G401 (cell line): ENCODE results near the gene HEPN1. TPM values are rescaled to one million over a fixed set of nuclear protein-coding genes. Genes with fewer than 3 reads are reported as not detected.

ENCODE experiments used
- DNase-seq: peaks from one replicate; pipeline ENCODE4 v3.0.0-alpha.2; 2015; ENCODE audit warnings: low spot score
- in situ Hi-C: cut with HindIII; loops from 2 replicates; pipeline ENCODE4 v1.10.0; 2016; ENCODE audit warnings: low sequenced_read_pairs, mixed read lengths
- total RNA-seq: library from RNA; depleted of rRNA; stranded (reverse); fragments of >200 nt; shearing (Covaris generic); gene quantifications from 2 replicates; pipeline ENCODE4 v1.2.3, GENCODE V29; 2014

HEPN1 gene
- total RNA-seq, 1 experiment from 2014 or later = not detected

DNA sequence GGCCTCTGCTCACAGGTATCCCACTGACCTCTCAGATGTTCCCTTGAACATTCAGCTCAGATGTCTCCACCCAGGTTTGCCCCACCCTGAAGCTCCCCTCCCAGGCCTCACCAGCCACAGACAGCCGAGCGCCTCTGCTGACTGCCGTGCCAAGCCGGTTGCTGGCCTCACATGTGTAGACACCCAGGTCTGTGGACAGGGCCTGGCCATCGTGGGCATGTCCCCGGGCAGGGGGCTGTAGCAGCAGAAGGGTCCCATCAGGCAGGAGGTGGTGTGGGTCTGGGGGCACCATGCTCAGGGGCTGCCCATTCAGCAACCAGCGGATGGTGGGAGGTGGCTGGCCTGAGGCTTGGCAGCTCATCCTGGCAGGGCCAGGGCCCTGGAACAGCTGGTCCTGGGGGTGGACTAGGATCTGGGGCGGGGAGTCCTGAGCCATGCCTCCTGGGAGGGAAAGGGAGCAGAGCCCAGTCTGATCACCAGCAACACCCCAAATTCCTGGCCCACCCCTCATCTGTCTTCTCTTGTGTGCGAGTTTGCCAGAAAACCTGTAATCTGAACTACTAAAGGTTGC is 22.1 kb upstream of the HEPN1 start:
- no peak for DNase-seq
- in situ Hi-C loops = no loop called here

DNA sequence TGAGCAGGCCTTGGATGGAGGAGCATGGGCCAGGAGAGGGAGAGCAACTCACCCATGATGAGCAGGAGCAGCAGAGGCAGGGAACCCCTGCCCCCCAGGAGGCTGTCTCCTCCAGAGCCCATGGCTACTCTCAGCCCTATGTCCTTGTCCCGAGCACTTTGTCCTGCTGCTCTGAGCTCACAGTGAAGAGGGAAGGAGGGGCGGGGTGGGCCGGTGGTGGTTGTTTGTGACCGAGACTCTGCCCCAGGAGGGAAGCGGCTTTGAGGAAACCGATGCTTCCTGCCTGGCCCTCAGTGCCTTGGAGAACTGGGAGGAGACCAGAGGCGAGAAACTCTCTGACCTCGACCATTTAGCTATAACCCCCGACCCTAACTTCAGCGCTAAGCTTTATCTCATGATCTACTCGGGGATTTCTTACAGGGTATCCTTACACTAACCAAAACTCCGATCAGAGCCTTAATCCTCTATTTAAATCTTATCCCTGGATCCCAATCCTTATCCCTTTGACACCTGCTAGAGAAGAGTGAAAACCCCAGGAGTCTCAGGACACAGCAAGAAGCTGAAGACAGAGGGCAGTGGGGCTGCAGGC is 21.3 kb upstream of the HEPN1 start, which contains the start of gene ROBO4:
ROBO4 (minus strand) TSS at position 192 of the 589 bp plus-strand sequence; CDS start at position 122, 70 bp downstream.
- in situ Hi-C loops = no loop called here
- no peak for DNase-seq

DNA sequence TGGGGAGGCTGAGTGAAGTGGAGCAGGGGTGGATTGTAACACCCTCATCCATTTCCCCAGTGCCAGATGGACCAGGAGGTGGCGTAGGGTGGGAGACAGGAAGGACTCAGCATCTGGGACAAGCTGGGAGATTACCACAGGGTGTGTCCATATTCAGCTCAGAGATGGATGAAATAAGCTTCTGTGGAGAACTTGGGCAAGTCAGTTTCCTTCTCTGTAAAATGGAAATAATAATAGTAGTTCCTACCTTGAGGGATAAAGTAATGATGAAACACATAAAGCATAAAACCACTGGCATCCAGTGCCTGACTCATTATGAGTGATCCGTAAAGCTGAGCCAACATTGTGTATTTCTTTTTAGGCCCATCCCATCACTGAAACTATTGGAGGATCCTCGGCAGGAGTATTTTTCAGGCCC is 20.8 kb upstream of the HEPN1 start:
- in situ Hi-C loops = no loop called here
- no peak for DNase-seq

DNA sequence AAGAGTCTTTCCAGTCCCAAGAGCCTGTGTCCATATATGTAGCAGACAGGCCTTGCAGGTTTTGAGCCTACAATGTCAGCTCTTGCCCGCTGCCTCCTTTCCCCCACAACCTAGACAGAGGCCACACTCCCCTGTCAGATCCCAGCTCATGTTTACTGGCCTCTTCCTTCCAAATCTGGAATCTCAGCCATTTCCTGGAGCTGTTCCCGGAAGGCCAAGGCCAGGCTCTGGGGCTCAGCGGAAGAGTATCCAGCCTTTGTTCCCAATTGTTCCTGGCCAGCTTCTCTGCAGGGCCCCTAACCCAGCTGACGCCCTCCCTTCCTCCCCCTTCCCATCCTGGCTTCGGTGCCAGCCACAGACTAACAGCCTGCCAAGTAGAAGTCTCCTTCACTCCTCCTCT is 20.3 kb upstream of the HEPN1 start:
- DNase-seq = peak; percentile 50
- in situ Hi-C loops = no loop called here

DNA sequence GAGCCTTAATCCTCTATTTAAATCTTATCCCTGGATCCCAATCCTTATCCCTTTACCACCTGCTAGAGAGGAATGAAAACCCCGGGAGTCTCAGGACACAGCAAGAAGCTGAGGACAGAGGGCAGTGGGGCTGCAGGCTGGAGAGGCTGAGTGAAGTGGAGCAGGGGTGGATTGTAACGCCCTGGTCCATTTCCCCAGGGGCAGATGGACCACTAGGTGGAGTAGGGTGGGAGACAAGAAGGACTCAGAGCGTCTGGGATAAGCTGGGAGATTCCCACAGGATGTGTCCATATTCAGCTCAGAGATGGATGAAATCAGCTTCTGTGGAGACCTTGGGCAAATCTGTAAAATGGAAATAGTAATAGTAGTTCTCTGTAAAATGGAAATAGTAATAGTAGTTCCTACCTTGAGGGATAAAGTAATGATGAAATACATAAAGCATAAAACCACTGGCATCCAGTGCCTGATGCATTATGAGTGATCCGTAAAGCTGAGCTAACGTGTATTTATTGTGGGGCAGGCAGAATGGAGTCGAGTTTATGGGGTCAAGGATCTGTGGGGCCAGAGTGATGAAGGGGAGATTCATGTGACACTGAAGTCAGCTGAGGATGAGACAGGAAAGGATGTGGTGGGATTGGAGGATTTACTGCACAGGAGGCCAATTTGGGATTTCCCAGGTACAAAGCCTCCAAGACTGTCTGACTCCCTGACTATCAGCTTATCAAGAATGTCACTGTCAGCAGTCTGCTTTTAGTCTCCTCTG is 19.5 kb upstream of the HEPN1 start:
- no peak for DNase-seq

DNA sequence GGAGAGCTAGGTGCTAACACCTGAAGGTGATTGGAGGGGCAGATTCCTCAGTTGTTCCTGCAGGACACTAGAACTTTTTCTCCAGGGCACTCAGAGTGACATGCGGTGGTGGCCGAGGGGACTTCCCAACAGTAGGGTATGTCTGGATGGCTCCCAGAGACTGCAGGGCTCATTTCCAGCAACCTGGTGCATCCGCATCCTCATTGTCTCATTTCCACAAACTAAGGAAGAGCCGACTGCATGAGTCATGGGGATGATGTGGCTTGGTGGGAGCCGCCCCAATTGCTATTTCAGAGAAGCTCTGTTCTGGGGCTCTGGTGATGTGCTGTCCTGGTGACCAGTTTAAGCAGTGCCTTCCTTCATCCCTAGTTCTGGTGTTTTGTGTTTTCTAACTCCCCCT is 18.6 kb upstream of the HEPN1 start:
- no peak for DNase-seq
- in situ Hi-C loops = no loop called here

More for the DNA sequence above, 19.5 kb upstream of the HEPN1 start:
- in situ Hi-C loops = no loop called here

DNA sequence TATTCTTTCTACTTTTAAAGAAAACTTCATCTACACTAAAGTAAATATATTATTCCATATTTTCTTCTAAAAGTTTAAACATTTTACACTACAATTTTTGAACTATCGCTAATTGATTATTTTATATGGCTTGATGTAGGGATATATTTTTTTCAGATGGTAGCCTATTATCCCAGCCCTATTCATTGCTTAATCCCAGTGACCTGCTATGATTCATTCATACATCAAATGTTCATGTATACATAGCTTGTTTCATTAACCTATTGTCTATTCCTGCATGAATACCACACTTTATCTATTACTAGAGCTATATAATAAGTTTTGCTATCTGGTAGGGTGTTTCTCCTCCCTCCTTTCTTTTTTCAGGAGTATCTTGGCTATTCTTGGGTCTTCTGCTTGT is 16.4 kb upstream of the HEPN1 start:
- no peak for DNase-seq
- in situ Hi-C loops = no loop called here

DNA sequence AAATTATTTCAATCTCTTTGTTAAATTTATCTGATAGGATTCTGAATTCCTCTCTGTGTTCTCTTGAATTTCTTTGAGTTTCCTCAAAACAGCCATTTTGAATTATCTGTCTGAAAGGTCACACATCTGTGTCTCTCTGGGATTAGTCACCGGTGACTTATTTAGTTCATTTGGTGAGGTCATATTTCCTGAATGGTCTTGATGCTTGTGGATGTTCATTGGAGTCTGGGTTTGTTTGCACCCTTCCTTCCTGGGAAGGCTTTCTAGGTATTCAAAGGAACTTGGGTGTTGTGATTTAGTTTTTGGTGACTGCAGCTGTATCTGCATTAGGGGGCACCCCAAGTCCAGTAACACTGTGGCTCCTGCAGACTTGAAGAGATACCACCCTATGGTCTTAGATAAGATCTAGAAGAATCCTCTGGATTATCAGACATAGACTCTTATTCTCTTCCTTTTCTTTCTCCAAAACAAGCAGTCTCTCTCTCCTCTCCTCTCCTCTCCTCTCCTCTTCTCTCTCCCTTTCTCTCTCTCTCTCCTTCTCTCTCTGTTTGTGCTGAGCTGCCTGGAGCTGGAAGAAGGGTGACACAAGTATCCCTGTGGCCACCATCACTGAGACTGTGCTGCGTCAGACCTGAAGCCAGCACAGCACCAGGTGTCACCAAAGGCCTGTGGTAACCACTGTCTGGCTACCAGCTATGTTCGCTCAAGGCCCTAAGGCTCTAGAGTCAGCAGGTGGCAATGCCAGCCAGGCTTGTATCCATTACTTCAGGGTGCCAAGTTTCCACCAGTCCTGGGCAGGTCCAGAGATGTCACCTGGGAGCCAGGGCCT is 3.3 kb upstream of the HEPN1 start:
- no peak for DNase-seq
- in situ Hi-C loops = no loop called here

DNA sequence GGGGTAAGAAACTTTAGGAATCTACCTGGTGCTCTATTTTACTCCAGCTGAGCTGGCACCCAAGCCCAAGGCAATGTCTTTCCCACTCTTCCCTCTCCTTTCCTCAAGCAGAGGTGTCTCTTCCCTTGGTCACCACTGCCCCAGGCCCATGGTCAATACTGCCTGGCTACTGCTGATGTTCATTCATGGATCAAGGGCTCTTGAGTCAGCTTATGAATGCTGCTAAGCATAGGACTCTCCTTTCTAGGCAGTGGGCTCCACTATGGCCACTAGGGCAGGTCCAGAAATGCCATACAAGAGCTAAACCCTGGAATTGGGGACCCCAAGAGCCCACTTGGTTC is 2.7 kb upstream of the HEPN1 start:
- no peak for DNase-seq
- in situ Hi-C loops = no loop called here

DNA sequence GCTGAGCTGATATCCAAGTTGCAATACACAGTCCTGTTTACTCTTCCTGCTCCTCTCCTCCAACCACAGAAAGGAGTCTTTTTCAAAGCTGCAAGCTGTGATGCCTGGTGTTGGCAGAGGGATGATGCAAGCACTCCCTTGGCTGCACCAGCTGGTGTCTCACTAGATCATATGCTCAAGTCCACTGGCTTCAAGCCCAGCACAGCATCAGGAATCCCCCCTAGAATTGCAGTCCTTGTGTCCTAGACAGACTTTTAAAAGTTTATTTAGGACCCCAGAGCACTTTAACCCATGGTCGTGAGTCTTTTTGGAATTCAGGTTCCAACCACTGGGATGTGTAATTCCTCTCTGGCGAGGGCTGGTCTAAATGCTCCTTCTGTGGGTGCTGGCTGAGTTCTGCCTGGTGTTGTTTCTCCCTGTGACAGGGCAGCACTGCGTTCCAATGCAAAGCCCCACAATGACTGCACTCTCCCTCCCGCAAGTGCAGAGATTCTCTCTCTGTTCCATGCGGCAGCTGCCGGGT is 1.9 kb upstream of the HEPN1 start:
- DNase-seq = peak; percentile 19
- in situ Hi-C loops = no loop called here

DNA sequence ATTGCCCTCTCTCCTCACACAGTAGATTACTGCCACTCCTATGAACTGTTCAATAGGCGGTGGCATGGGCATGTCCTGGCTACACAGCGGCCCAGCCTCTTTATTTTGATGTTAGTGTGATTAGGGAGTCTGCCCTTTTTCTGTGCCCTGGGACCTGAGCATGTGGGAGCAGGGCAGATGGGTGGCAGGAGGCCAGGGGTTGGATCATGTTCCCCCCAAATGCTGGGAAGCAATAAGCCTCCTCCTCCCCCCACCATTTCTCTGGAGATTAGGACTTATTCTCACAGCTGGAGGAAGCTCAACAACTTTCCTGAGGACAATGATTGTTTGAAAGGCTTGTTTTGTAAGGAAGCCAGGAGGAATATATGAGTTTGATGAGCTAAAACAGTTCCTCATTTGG is 848 bp downstream of the HEPN1 start:
- in situ Hi-C loops = no loop called here
- DNase-seq = no peak

DNA sequence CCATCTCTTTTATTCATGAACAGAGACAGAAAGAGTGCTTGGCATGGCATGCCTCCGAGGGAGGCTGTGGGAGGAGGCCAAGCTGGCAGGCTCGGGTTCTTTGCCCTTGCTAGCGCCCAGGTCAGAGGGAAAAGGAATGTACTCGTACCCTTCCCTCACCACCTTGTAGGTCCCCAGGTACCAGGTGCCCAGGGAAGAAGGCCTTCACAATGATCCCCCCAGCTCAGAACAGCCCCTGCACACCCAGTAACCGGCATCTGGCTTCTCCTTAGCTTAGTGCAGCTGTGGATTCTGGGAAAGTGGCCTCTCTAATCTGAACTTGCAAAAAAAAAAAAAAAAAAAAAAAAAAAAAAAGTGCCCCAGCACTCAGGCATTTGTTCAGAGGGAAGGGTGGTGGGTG is 1.3 kb downstream of the HEPN1 start:
- in situ Hi-C loops = no loop called here
- no peak for DNase-seq

DNA sequence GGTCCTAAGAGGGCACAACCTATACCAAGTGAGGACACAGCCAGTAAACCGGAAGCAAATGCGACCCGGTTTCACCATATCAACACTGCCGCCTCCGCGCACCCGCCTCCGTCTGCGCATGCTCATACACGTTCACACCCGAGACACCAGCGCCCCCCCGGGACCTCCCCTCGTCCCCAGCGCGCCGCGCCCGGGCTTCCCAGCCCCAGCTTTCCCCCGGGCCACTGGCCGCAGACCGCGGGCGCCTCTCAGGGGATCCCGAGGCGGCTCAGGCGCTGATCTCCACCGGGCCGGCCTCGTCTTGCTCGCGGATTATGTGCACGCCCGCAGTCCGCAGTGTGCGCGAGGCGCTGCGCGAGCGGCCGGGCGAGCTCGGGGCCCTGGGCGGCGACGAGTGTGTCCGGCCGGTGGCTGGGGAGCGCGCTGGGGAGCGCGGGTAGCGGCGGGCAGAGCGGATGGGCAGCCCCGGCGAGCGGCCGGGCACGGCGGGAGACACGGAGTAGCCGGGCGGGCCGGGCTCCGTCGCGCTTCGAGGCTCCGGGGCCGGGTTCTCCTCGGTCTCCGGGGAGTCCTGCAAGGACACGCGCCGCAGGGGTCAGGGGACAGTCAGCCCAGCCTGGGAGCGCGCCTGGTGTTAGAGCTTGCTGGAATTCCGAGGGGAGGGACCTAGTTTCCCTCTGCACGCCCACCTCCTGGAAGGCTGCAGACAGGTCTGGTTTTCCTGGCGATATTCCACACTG is 2.0 kb downstream of the HEPN1 start:
- peak; percentile 7 for DNase-seq

DNA sequence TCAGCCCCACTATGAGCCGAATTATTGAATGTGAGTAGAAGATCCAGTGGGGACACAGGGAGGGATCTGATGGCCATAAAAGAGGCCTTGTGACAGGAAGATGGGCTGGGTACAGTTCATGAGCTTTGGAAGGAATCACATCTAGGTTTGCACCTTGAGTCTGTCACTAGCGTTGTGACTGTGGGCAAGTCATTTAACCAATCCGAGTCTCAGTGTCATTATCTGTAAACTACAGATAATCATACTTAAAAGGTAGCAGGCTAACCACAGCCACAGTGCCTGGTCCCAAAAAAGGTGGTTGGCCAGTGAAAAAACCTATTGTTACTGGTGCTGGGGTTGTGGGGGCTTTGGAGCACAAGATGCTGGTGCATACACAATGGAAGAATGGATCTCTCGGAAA is 3.8 kb downstream of the HEPN1 start:
- in situ Hi-C loops = no loop called here
- DNase-seq = no peak

More for the DNA sequence above, 2.0 kb downstream of the HEPN1 start:
- in situ Hi-C loops = no loop called here

DNA sequence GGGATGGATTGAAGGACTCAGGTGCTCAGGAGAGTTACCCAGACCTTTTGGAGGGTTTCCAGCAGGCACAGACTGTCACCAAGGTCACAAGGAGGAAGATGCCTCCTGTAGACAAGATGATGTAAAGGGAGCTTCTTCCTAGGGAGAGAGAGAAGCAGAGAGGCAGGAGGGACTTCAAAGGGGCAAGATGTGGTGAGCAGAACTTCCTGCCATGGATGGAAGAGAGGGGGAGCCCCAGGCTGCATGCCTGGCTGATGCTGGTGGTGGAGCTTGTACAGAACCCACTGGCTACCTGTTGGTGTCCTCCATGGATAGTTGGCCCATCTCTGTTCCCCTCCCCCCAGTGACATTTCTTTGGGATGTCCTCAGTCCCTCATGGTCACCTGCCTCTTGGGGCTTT is 4.2 kb downstream of the HEPN1 start:
- in situ Hi-C loops = no loop called here

DNA sequence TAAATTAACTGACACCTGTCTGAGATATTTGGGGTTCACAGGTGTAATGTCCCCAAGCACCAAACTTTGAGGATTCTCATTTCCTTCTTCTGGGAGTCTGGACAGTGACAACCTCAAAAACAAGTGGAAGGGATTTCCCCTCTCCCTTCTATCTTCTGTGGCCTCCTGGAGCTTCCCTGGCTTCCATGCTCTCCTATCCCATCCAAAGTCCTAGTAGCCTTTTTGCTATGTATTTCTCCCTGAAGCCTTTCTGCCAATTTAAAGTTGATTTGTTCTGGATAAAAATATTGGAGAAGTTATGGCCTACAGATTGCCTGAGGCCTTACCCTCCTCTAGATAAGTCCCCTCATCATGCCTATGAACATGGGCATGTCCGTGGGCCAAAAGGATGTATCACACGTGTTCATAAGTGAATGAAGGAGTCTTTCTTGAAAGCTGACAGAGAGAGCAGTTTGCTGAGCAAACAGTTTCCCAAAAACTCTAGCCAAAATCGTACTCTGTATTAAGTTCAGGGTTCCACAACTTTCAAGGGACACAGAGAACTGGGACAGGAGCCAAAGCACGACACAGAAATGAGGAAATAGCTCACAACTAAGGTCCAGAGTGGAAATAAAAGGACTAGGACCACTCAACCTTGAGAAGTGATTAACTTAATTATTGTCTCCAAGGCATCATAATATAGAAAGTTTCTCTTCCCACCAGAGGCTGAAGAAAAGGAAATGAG is 10.1 kb downstream of the HEPN1 start:
- in situ Hi-C loops = no loop called here
- no peak for DNase-seq

More for the DNA sequence above, 4.2 kb downstream of the HEPN1 start:
- DNase-seq = no peak

DNA sequence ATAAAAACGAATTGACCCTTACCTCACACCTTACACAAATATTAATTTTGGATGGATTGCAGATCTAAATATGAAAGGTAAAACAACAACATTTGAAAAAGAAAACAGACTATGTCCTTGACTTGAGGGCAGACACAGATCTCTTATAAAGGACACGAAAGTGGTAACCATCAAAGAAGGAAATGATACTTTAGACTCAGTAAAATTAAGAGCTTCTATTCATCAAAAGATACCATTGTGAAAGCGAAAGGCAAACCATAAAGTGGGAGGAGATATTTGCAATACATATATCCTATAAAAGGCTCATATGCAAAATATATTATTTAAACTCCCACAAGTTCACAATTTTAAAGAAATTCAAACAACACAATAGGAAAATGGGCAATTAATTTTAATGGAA is 11.7 kb downstream of the HEPN1 start:
- DNase-seq = no peak
- in situ Hi-C loops = no loop called here

DNA sequence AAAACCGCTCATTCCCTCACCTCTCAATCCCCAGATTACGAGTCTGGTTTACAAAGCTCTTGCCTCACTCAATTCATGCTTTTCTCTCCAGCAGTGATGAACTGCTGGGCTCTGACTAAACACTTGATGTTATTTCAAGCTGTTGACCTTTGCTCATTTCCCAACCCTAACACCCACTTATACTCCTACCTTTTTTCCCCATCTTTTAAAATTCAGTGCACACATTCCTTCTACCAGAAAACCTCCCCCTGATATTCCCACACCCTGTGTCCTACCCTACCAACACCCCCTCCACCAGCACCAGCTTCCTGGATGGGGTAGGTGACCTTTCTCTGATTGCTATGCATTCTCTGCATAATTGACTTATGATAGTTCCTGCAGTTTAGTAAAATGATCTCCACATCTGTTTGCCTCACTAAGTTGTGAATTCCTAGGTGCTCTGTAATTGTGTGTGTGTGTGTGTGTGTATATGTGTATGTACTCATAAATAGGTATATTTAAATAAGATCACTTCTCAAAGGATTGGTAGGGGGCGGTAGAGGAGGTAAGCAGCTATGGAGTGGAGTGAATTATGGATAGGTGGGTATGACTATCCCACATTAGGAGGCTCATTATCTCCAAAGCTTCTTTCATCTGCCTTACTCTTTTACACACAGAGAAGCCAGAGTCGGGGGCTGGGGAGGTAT is 16.0 kb downstream of the HEPN1 start:
- no peak for DNase-seq
- in situ Hi-C loops = no loop called here
